GM19467 (cell line): ENCODE measurements around the gene ACR.
A peak's percentile ranks its signal among the peaks of the same experiment; 100 is the strongest.
"Not testable (repeated sequence)": the region's sequence is repeated elsewhere in the genome, so short reads cannot be mapped to it uniquely, and the experiment has no call there.

Experiments used
- ATAC-seq: cut with Tn5 transposase; IDR thresholded peaks from one replicate; pipeline ENCODE4 v1.9.1; 2021; ENCODE audit warnings: mild to moderate bottlenecking, moderate library complexity; ENCODE audit not compliant: unreplicated experiment

ACR gene

DNA sequence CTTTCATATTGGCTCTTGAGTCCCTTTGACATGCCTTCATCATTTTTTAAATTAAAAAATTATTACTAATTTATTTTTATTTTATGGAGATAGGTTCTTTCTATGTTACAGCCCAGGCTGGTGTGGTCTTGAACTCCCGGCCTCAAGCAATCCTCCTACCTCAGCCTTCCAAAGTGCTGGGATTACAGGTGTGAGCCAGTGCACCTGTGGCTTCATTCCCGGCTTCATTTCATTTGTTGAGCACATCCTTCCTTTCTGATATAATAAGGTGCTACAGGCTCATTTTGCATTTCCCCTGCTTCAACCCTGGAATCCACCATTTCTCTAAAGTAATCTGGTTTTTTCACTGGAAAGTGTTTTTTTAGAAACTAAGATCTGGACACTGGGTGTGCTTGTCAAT is 23.8 kb downstream of the ACR start:
- not testable (repeated sequence) for ATAC-seq

DNA sequence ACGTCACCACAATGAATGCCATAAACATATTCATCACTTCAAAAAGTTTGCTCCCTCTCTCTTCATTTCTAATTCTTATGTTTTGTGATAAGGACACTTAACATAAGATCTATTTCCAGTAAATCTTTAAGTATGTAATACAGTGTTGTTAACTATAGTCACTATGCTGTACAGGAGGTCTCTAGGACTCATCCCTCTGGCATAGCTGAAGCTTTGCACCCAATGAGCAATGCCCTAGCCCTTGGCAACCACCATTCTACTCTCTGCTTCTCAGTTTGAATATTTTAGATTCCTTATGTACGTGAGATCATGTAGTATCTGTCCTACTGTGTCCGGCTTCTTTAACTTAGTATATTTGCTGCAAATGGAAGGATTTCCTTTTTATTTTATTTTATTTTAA is 26.3 kb downstream of the ACR start:
- not testable (repeated sequence) for ATAC-seq

DNA sequence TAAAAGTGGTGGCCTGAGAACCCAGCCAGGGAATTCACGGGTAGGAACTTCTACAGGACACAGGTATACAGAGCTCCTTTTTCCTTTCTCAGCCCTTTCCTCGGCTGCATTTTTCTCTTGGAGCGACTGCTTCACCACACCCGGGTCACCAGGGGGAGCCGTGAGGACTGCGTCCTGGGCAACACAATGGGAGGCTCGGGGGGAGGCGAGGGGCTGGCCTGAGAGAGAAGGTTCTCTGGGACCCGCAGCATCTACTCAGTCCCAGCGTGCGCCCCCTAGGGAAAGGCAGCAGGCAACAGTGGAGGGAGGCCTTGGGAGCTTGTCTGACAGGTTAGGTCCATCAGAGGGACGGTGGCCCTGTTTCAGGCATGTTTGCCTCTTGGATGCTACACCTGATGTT is 37.1 kb downstream of the ACR start:
- not testable (repeated sequence) for ATAC-seq

DNA sequence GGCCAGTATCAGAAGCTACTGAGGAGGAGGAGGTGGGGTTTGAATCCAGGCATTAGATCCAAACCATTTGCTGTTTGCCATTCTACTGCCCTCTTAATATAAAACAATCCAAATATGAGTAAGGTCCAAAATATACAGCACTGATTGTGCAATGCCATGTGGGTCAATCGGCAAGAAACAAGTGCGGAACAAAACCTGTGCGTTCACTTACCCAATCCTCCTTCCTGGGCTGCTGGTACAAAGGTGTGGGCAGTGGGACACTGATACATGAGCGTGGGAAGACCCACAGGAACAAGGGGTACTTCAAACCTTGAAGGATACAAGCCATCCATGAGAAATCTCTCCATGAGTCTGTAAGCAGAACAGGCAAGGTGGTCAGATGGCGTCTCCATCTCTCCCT is 39.6 kb downstream of the ACR start:
- ATAC-seq = not testable (repeated sequence)

DNA sequence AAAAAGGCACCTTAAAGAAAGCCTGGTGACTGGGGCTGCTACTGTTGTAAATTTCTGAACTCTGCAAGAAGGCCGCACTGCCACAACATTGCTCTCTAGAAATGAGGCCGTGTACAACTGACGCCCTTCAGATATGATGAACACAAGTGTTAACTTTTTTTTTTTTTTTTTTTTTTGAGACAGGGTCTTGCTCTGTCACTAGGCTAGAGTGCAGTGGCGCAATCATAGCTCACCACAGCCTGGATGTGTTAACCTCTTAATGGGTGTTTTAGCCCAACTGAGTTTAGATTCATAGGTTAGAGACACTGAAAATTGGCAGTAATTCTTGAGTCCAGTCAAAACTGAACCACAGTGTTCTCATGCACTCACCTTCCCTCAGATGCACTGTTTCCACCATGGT is 42.2 kb downstream of the ACR start:
- not testable (repeated sequence) for ATAC-seq

DNA sequence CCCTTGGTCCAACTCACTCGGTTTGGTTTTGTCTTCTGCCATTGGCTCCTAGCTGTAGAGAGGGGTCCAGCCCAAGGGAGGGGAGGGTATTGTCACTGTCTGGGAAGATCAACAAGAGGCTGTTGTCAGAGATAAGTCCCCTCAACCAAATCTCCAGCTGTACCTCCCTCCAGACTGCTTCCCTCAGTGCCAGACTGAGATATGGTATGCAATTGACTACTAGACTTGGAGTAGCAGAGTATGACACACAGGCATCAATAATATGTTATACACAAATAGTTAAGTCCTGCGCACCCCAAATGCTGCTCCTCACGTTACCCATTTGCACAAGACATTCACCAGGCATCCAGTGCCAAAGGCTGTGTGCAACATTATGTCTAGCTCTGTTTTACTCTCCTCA is 44.2 kb downstream of the ACR start:
- not testable (repeated sequence) for ATAC-seq

DNA sequence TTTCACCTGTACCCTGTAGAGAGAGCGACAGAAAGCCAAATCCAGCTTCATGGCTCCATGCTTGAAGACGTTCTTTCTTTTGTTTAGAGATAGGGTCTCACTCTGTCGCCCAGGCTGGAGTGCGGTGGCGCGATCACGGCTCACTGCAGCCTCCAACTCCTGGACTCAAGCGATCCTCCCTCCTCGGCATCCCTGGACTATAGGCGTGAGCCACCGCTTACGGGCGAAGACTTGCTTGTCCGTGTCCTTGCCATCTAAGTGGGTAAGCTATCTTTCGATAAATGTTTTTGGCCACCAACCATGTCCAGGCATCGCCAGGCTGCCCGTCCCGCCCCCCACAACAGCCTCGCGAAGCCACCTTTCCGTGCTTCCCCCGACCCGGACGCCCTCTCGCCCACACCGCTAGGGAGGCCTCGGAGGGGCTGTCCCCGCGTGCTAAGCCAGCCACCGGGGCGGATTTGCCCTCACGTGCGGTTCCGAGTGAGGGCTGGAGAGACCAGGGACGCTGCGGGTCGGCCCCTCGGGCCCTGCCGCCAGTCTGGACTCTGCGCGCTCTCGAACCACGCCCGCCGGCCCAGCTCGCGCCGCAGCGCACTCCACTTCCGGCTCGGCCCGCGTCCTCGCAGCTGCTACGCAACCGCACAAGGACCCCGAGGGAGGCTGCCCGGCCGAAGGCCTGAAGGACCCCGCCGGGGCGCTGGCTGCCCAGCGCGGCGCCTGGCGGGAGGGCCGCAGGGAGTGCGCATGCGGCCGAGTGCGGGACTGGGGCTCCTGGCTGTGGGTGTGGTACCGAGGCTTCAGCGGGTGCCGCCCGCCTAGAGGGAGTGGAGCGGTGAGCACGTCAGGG is 45.3 kb downstream of the ACR start, which contains the start of gene RABL2B:
RABL2B (minus strand) TSS at position 604 of the 847 bp plus-strand sequence. CDS start 1,342 bp downstream, outside the sequence.
- ATAC-seq = peak; percentile 93

DNA sequence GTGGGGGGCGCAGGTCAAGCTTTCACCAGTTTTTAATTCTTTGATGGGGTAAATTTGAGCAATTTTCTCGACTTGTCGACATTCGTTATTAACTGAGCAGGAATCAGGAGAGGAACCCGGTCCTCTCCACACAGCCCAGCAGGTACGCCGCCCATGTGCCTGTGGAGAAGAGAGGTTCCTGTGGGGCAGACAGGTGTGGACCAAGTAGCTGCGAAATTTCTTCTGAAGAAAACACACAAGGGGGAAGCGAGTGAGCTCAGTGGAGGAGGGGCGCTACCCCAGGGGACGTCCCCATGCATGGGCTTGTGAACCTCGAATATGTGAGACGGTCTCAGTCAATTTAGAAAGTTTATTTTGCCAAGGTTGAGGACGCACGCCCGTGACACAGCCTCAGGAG is 45.9 kb downstream of the ACR start:
- ATAC-seq = peak; percentile 11

DNA sequence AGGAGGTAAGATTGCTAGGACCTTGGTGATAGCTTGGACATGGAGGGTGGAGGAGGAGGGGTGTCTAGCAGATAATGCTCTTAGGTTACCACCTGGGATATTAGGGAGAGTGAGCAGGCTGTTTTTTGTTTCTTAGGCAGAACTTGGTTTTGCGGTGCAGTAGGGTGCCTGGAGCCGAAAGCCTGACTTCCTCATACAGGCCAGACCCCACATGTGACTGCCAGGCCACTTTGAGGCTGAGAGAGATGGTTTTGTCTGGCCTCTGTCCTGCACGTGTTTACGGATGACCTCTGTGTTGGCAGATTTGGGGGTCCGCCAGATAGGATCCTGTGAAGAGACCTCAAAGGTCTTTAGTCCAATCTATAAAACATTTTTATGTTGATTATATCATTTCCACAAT is 47.3 kb downstream of the ACR start:
- not testable (repeated sequence) for ATAC-seq

DNA sequence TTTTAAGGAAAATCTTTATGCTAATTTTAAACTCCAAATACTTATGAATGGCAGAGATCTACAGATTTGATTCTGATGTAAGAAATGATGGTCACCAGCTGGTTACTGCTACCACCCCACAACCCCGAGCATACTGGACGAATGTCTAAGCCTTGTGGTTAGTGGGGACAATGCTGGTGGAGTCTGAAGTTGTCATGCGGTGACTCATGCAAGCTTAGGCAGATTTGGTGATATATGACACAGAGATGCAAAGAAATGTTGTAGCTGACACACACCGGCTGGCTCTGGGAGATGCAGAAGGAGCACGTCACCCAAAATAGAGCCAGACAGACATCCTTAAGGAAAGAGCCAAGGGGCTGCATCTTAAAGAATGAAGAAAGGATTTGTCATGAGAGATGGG is 48.9 kb downstream of the ACR start:
- ATAC-seq = not testable (repeated sequence)
